Trophoblast cell (in vitro differentiated cells and primary cell): ENCODE measurements around the gene HOXD11.

Source experiments
- DNase-seq, 2 donors: peaks; one replicate each; pipeline ENCODE4 v3.0.0-alpha.2; 2016
- H2AFZ ChIP-seq: 2 replicates; pipeline ENCODE4 v1.6.1; 2013; ENCODE audit warnings: low read length, moderate library complexity, mild to moderate bottlenecking; ENCODE audit not compliant: insufficient read depth, poor library complexity
- H2AK5ac ChIP-seq: 2 replicates; pipeline ENCODE4 v1.6.1; 2013; ENCODE audit warnings: mild to moderate bottlenecking, low read length
- H2BK120ac ChIP-seq: 2 replicates; pipeline ENCODE4 v1.6.1; 2013; ENCODE audit warnings: low read length, mild to moderate bottlenecking, moderate library complexity; ENCODE audit not compliant: insufficient read depth, poor library complexity
- H2BK12ac ChIP-seq: 2 replicates; pipeline ENCODE4 v1.6.1; 2013; ENCODE audit warnings: mild to moderate bottlenecking, low read length, moderate library complexity
- H2BK5ac ChIP-seq: 2 replicates; pipeline ENCODE4 v1.6.1; 2013; ENCODE audit warnings: low read length, low read depth, moderate library complexity, mild to moderate bottlenecking; ENCODE audit not compliant: poor library complexity
- H3K14ac ChIP-seq: 2 replicates; pipeline ENCODE4 v1.6.1; 2013; ENCODE audit warnings: mild to moderate bottlenecking, low read length
- H3K18ac ChIP-seq: 2 replicates; pipeline ENCODE4 v1.6.1; 2013; ENCODE audit warnings: mild to moderate bottlenecking, low read length
- H3K23ac ChIP-seq: 2 replicates; pipeline ENCODE4 v1.6.1; 2013; ENCODE audit warnings: low read length
- H3K27ac ChIP-seq: 2 replicates; pipeline ENCODE4 v1.5.1; 2013; ENCODE audit warnings: low read depth, mild to moderate bottlenecking, inconsistent platforms, low read length, moderate library complexity
- H3K27me3 ChIP-seq: 2 replicates; pipeline ENCODE4 v1.6.1; 2013; ENCODE audit warnings: inconsistent platforms, mild to moderate bottlenecking, low read length, moderate library complexity; ENCODE audit not compliant: insufficient read depth
- H3K36me3 ChIP-seq, 2 experiments: 1 replicate in 1 of 2; 2 replicates in 1 of 2; pipeline ENCODE4 v1.6.1; 2013; ENCODE audit warnings: low read length in 2 of 2, mild to moderate bottlenecking in 2 of 2, moderate library complexity in 1 of 2; ENCODE audit not compliant: insufficient read depth in 2 of 2, control insufficient read depth in 1 of 2
- H3K4ac ChIP-seq: 2 replicates; pipeline ENCODE4 v1.6.1; 2013; ENCODE audit warnings: low read depth, mild to moderate bottlenecking, low read length, moderate library complexity
- H3K4me1 ChIP-seq, 2 experiments: 1 replicate in 1 of 2; 2 replicates in 1 of 2; pipeline ENCODE4 v1.6.1; 2013; ENCODE audit warnings: low read length in 2 of 2, mild to moderate bottlenecking in 2 of 2, moderate library complexity in 1 of 2; ENCODE audit not compliant: insufficient read depth in 2 of 2, control insufficient read depth in 1 of 2
- H3K4me2 ChIP-seq: 2 replicates; pipeline ENCODE4 v1.6.1; 2013; ENCODE audit warnings: inconsistent platforms, mild to moderate bottlenecking, low read length, moderate library complexity
- H3K4me3 ChIP-seq: 2 replicates; pipeline ENCODE4 v1.5.1; 2013; ENCODE audit warnings: mild to moderate bottlenecking, low read depth, low read length, inconsistent platforms
- H3K79me1 ChIP-seq: one replicate; pipeline ENCODE4 v1.6.1; 2013; ENCODE audit warnings: low read length
- H3K79me2 ChIP-seq: 2 replicates; pipeline ENCODE4 v1.6.1; 2013; ENCODE audit warnings: low read length, mild to moderate bottlenecking; ENCODE audit not compliant: control insufficient read depth, insufficient read depth, poor library complexity
- H3K9ac ChIP-seq: 2 replicates; pipeline ENCODE4 v1.6.1; 2013; ENCODE audit warnings: mild to moderate bottlenecking, low read length
- H3K9me3 ChIP-seq: 2 replicates; pipeline ENCODE4 v1.6.1; 2013; ENCODE audit warnings: low read depth, mild to moderate bottlenecking, control low read depth, inconsistent platforms, low read length; ENCODE audit not compliant: insufficient read depth
- H4K12ac ChIP-seq: 2 replicates; pipeline ENCODE4 v1.6.1; 2013; ENCODE audit warnings: low read depth, mild to moderate bottlenecking, low read length, moderate library complexity
- H4K8ac ChIP-seq: 2 replicates; pipeline ENCODE4 v1.6.1; 2013; ENCODE audit warnings: low read depth, mild to moderate bottlenecking, low read length, moderate library complexity
- H4K91ac ChIP-seq: one replicate; pipeline ENCODE4 v1.6.1; 2013; ENCODE audit warnings: low read depth, mild to moderate bottlenecking, low read length, moderate library complexity
- WGBS: extraction: QIAGEN DNeasy Blood & Tissue Kit; methylation state at CpG from one replicate; pipeline ENCODE4 v1.1.7; 2013; ENCODE audit warnings: missing lambda C conversion rate; ENCODE audit not compliant: insufficient read length, insufficient coverage; ENCODE audit errors: extremely low coverage; 5-methylcytosine and 5-hydroxymethylcytosine counted together

Gene HOXD11

GRCh38 chr2:176088937-176089842 lies 17.9 kb upstream of the HOXD11 start:
- Histone ChIP-seq H3K79me2 (peaks cover 2% of the 10 kb centered on the region), H3K23ac (no peak overlapping the region), H3K27ac (no peak overlapping the region), H2AFZ (no peak overlapping the region), H2BK5ac (no peak overlapping the region), H3K4ac (no peak overlapping the region), H3K9ac (no peak overlapping the region), H3K14ac (no peak overlapping the region), H3K36me3 (no peaks in the 10 kb centered on the region), H3K4me1 (peaks cover 11 to 12% of the 10 kb centered on the region in 2 experiments), H2BK120ac (no peak overlapping the region), H3K18ac (no peak overlapping the region), H2AK5ac (no peak overlapping the region), H4K12ac (no peak overlapping the region), H3K4me2 (no peak overlapping the region), H4K91ac (no peak overlapping the region), H3K79me1 (no peaks in the 10 kb centered on the region), H3K27me3 (peaks cover 87% of the 10 kb centered on the region), H3K4me3 (no peak overlapping the region), H4K8ac (no peak overlapping the region), H2BK12ac (no peak overlapping the region), H3K9me3 (peaks cover 4% of the 10 kb centered on the region)
- WGBS, result no CpG with 5 or more reads among the region's 6 CpGs
- no peak for DNase-seq

GRCh38 chr2:176089843-176090395 lies 17.2 kb upstream of the HOXD11 start:
- no peak overlapping the region for H3K4ac ChIP-seq
- no peak overlapping the region for H3K14ac ChIP-seq
- no peaks in the 10 kb centered on the region for H3K36me3 ChIP-seq
- H3K79me2 ChIP-seq, result peaks cover 2% of the 10 kb centered on the region
- H4K12ac ChIP-seq, result no peak overlapping the region
- H3K4me2 ChIP-seq, result no peak overlapping the region
- peaks cover 4% of the 10 kb centered on the region for H3K9me3 ChIP-seq
- H2BK5ac ChIP-seq, result no peak overlapping the region
- H4K8ac ChIP-seq, result no peak overlapping the region
- H2BK12ac ChIP-seq, result no peak overlapping the region
- peaks cover 85% of the 10 kb centered on the region for H3K27me3 ChIP-seq
- H3K18ac ChIP-seq, result no peak overlapping the region
- no peak overlapping the region for H4K91ac ChIP-seq
- peaks cover 11 to 12% of the 10 kb centered on the region in 2 experiments for H3K4me1 ChIP-seq
- no peak overlapping the region for H3K27ac ChIP-seq
- no peak overlapping the region for H3K4me3 ChIP-seq
- DNase-seq, result no peak
- no peak overlapping the region for H3K9ac ChIP-seq
- no peak overlapping the region for H2AFZ ChIP-seq
- H3K23ac ChIP-seq, result no peak overlapping the region
- H2AK5ac ChIP-seq, result no peak overlapping the region
- no peak overlapping the region for H2BK120ac ChIP-seq
- no peaks in the 10 kb centered on the region for H3K79me1 ChIP-seq

GRCh38 chr2:176090862-176091261 lies 16.2 kb upstream of the HOXD11 start:
- Histone ChIP-seq H2BK12ac (no peak overlapping the region), H3K4me3 (no peak overlapping the region), H4K91ac (no peak overlapping the region), H3K9ac (no peak overlapping the region), H3K36me3 (no peaks in the 10 kb centered on the region), H2AK5ac (no peak overlapping the region), H2BK5ac (no peak overlapping the region), H3K27me3 (peaks cover 79% of the 10 kb centered on the region), H2AFZ (no peak overlapping the region), H3K4me2 (no peak overlapping the region), H3K23ac (no peak overlapping the region), H4K12ac (no peak overlapping the region), H3K4me1 (peaks cover 11 to 12% of the 10 kb centered on the region in 2 experiments), H3K9me3 (peaks cover 4% of the 10 kb centered on the region), H3K79me1 (no peaks in the 10 kb centered on the region), H3K4ac (no peak overlapping the region), H3K18ac (no peak overlapping the region), H3K14ac (no peak overlapping the region), H3K27ac (no peak overlapping the region), H2BK120ac (no peak overlapping the region), H4K8ac (no peak overlapping the region), H3K79me2 (peaks cover 2% of the 10 kb centered on the region)
- no peak for DNase-seq
- no CpG with 5 or more reads among the region's 5 CpGs for WGBS

GRCh38 chr2:176091329-176092258 lies 15.5 kb upstream of the HOXD11 start:
- Histone ChIP-seq H3K4me2 (peak overlapping the region; percentile 32), H3K18ac (no peak overlapping the region), H4K8ac (no peak overlapping the region), H3K79me1 (no peaks in the 10 kb centered on the region), H3K4me1 (peaks cover 9 to 11% of the 10 kb centered on the region in 2 experiments), H3K23ac (no peak overlapping the region), H2BK12ac (no peak overlapping the region), H3K14ac (no peak overlapping the region), H2AFZ (no peak overlapping the region), H3K4me3 (no peak overlapping the region), H3K27ac (no peak overlapping the region), H2AK5ac (no peak overlapping the region), H3K9ac (no peak overlapping the region), H3K4ac (no peak overlapping the region), H2BK5ac (no peak overlapping the region), H4K12ac (no peak overlapping the region), H3K27me3 (peaks cover 78% of the 10 kb centered on the region), H3K79me2 (peaks cover 2% of the 10 kb centered on the region), H2BK120ac (no peak overlapping the region), H3K9me3 (peaks cover 4% of the 10 kb centered on the region), H3K36me3 (no peaks in the 10 kb centered on the region), H4K91ac (no peak overlapping the region)
- DNase-seq, result no peak
- WGBS, result no CpG with 5 or more reads among the region's 31 CpGs
